GM10248 (cell line): Measurements from ENCODE around the gene COL23A1.

Experiments used
- CTCF ChIA-PET: fragments of 300-600 bp; sonication (Branson Sonifier 250); formaldehyde crosslinking; extraction: SDS; loops from one replicate; lab custom pipeline; 2021; ENCODE audit warnings: antibody characterized with exemption; lab: Yijun Ruan, JAX
- POLR2A ChIA-PET: fragments of 350-650 bp; sonication (Branson Sonifier 250); formaldehyde crosslinking; extraction: SDS; loops from one replicate; lab custom pipeline; 2020; ENCODE audit warnings: antibody characterized with exemption; lab: Yijun Ruan, JAX
- DNase-seq: peaks from one replicate; pipeline ENCODE4 v3.0.0; 2012; ENCODE audit errors: extremely low spot score
- TF ChIP-seq, protein P1 (sequence below): IDR thresholded peaks from 2 replicates; pipeline ENCODE4 v1.5.1; 2012; ENCODE audit warnings: mild to moderate bottlenecking, low read depth; ENCODE audit errors: extremely low read depth, missing control alignments, control extremely low read depth

COL23A1 gene

DNA sequence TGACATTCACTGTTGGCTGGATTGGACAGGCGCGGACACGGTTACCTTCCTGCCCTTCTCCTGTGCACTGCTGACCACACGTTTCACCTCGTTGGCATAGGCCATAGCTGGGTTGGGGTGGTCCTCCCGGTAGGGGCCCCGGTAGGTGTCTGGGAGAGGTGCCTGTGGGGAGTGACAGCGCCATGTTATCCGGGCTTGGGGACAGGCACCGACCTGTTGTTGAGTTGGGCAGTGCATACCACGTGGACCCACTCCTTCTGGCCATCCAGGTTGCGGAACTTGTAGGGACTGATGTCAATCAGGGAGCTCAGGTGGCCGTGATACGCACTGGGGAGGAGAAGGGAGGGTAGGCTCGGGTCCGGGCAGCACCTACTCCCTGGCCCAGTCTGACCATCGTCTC, 365.8 kb downstream of the COL23A1 start:
- POLR2A ChIA-PET: interaction anchor here (0.7 kb wide), 1 partner anchor 10 kb away, joined by 3 read pairs; no protein-coding TSS in a partner anchor
- DNase-seq: no peak
- CTCF ChIA-PET: interaction anchor here (1.1 kb wide), 1 partner anchor 11 kb away, joined by 6 read pairs; no protein-coding TSS in a partner anchor
- TF ChIP-seq, protein P1, sequence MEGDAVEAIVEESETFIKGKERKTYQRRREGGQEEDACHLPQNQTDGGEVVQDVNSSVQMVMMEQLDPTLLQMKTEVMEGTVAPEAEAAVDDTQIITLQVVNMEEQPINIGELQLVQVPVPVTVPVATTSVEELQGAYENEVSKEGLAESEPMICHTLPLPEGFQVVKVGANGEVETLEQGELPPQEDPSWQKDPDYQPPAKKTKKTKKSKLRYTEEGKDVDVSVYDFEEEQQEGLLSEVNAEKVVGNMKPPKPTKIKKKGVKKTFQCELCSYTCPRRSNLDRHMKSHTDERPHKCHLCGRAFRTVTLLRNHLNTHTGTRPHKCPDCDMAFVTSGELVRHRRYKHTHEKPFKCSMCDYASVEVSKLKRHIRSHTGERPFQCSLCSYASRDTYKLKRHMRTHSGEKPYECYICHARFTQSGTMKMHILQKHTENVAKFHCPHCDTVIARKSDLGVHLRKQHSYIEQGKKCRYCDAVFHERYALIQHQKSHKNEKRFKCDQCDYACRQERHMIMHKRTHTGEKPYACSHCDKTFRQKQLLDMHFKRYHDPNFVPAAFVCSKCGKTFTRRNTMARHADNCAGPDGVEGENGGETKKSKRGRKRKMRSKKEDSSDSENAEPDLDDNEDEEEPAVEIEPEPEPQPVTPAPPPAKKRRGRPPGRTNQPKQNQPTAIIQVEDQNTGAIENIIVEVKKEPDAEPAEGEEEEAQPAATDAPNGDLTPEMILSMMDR: no peak

DNA sequence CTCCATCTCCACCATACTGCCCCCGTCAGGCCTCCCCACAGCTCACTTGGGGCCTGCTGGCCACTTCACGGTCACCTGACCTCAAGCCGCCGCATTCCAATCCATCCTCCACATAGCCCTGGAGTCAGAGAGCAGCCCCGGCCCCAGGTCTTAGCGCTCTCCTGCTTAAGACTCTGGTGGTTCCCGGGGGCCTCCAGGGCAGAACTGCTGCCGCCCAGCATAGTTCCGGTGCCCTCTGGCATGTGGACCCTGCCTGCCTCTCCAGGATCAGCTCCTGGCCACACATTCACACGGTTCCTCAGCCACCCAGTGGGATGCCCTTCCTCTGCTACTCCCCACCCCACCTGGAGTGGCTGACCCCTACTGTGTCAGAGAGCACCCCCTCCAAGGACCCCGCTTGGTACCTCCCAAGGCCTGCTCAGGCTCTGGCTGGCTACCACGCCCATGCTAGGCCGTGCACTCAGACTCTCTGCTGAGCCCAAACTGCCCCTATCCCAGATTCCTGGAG, 366.3 kb downstream of the COL23A1 start:
- CTCF ChIA-PET: interaction anchor here (1.1 kb wide), 1 partner anchor 11 kb away, joined by 6 read pairs; no protein-coding TSS in a partner anchor
- POLR2A ChIA-PET: interaction anchor here (0.7 kb wide), 1 partner anchor 10 kb away, joined by 3 read pairs; no protein-coding TSS in a partner anchor
- no peak for DNase-seq
- TF ChIP-seq, protein P1: no peak

DNA sequence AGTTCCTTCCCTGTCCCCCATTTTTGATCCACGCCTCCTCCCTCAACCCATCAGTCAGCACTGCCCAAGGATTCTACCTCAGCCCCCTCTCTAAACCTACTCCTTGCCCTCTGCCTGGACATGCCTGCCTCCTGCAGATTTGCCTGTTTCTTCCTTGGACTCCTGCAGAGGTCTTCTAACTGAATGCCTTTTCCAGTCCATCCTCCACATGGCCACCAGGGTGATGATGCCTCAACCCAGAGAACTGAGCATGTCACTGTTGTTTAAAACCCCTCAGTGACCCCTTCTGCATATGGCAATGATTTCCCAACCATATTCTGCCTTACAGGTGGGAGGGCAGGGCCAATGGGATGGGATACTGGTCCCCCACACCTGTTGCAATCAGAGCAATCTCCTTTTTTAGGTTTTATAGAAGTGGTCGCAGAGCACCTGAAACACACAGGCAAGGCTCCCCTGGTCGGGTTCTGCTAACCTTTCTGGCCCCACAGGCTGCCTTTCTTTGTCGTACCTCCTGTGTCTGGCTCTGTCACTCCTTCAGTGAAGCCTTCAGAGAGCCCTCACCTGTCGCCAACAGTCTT, 366.9 kb downstream of the COL23A1 start:
- ChIA-PET CTCF (no interaction called here), POLR2A (no interaction called here)
- TF ChIP-seq, protein P1: no peak
- no peak for DNase-seq

DNA sequence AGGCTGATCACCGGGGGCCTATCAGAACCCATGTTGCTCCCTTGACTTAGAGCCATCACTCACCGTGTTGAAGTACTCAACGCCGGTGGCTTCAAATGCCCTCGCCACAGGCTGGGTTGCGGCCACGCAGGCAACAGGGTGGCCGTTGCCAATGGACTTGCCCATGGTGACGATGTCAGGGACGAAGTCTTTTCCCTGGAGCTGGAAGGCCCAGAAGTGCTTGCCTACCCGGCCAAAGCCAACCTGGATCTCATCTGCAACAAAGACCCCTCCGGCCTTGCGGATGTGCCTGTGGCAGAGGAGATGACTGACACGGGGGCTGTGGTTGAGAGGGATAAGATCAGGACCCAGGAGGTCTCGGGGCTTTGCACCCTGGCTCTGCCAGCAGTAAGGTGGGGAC, 367.9 kb downstream of the COL23A1 start:
- TF ChIP-seq, protein P1: no peak
- DNase-seq: no peak
- ChIA-PET CTCF (no interaction called here), POLR2A (interaction anchor here (0.6 to 1.0 kb wide), 2 partner anchors 18 to 41 kb away, joined by 3 to 9 read pairs; partner anchors contain the start of gene HNRNPAB)

DNA sequence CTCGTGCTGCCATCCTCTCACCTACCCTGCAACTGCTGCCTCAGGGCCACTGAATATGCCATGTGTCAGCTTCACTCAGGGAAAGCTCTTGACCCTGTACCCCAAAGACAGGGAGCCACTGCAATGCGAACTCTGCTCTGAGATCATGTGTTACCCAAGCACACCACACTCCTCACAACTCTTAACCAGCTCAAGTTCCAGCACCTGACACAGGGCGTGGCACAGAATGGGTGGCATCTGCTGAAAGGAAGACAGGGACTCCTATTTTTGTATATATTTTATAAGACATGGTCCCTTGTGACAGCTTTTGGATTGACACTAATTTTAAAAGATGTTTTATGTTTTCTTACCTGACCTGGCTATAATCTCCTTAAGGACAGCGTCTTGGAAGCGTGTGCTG, 368.3 kb downstream of the COL23A1 start:
- TF ChIP-seq, protein P1: no peak
- ChIA-PET POLR2A (interaction anchor here (1.0 kb wide), 1 partner anchor 18 kb away, joined by 3 read pairs; the partner anchor contains the start of gene HNRNPAB), CTCF (interaction anchor here (1.0 kb wide), 1 partner anchor 101 kb away, joined by 3 read pairs; no protein-coding TSS in a partner anchor)
- DNase-seq: no peak

DNA sequence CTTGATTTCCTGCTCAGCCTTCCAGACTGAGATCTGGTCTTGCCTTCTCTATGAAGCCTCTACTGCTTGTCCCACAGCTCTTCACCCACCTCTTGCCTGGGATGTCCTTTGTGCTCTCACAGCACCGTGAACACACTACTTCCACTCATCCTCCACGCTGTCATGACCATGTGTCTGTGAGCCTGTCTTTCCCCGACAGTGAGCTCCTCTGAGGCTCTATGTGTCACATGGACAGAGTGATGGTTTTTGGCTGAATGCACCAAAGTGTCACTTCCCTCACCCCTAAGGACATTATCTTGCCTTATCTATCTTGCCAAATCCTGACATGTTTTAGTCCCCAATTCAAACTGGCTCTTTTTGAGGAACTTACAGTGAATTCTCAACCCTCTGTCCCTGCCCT, 368.9 kb downstream of the COL23A1 start:
- ChIA-PET CTCF (interaction anchor here (1.0 kb wide), 1 partner anchor 101 kb away, joined by 3 read pairs; no protein-coding TSS in a partner anchor), POLR2A (no interaction called here)
- TF ChIP-seq, protein P1: no peak
- no peak for DNase-seq
